ES-I3 (cell line): ENCODE data around the gene CD101.
"Not testable (repeated sequence)": the region's sequence is repeated elsewhere in the genome, so short reads cannot be mapped to it uniquely, and the experiment has no call there.

ENCODE experiments used
- H3K36me3 ChIP-seq: 2 replicates; pipeline ENCODE4 v1.6.1; 2013; ENCODE audit warnings: mild to moderate bottlenecking, low read length, control low read depth, moderate library complexity; ENCODE audit not compliant: insufficient read depth
- H3K4me1 ChIP-seq: 2 replicates; pipeline ENCODE4 v1.6.1; 2013; ENCODE audit warnings: mild to moderate bottlenecking, control low read depth, low read length; ENCODE audit not compliant: insufficient read depth
- H3K9ac ChIP-seq: 2 replicates; pipeline ENCODE4 v1.6.1; 2013; ENCODE audit warnings: low read depth, mild to moderate bottlenecking, low read length, moderate library complexity
- H3K9me3 ChIP-seq: 2 replicates; pipeline ENCODE4 v1.6.1; 2013; ENCODE audit warnings: mild to moderate bottlenecking, low read length, moderate library complexity; ENCODE audit not compliant: control insufficient read depth, insufficient read depth

Gene CD101

DNA sequence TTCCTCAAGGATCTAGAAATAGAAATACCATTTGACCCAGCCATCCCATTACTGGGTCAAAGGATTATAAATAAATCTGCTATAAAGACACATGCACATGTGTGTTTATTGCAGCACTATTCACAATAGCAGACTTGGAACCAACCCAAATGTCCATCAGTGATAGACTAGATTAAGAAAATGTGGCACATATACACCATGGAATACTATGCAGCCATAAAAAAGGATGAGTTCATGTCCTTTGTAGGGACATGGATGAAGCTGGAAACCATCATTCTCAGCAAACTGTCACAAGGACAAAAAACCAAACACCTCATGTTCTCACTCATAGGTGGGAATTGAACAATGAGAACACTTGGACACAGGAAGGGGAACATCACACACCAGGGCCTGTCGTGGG, 21.3 kb upstream of the CD101 start:
- H3K9ac ChIP-seq, H3K4me1 ChIP-seq, H3K36me3 ChIP-seq, H3K9me3 ChIP-seq: not testable (repeated sequence)

DNA sequence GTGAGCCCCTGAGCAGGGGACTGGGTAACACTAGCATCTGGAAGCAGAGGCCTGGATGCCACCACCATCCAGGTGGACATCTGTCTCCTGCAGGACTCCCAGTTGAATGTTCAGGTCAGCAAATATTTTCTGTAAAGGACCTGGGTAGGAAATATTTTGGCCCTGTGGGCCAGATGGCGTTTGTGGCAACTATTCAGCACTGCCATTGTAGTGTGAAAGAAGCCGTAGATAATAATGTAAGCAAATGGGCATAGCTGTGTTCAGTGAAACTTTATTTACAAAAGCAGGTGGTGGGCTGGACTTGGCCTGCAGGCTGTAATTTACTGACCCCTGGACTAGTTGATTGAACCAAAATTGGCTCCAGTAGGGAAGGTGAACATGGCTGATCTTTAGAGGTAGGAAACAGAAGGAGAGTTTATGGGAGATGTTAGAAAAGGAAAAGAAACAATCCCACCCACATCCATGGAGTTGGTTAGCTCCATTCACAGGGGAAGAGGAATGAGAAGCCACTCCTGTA, 20.0 kb upstream of the CD101 start:
- H3K9ac ChIP-seq, result no peak overlapping the region
- no peaks in the 10 kb centered on the region for H3K9me3 ChIP-seq
- H3K36me3 ChIP-seq, result peaks cover 6% of the 10 kb centered on the region
- H3K4me1 ChIP-seq, result no peaks in the 10 kb centered on the region

DNA sequence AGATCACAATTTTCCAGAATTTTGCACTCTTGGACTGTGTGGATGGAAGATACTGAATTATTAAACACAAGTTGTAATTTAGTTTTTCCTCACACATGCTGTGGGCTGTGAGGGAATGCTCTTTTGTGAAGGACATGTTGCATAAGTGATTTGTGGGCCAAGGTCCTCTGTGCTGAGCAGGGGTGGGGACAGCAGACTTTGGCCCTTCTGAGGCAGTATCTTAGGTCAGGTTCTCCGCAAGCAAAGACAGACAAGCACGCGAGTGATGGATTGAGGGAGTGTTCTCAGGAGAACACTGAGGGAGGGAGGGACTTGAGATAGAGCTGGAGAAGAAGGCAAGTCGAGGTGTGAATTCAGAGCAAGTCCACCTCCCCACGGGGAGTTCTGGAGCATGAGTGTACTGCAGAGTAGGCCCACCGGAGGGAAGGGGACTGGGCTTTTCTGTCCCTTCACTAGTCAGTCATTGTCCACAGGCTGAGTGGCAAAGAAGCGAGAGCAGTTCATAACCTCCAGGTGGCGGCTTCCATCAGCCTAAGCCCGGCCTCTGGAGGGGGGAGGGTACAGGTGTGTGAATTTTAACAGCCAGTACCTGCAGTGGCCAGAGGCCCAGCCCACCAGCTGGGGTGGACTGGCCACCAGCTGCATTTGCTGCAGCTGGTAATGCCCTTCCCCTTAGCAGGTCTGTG, 19.1 kb upstream of the CD101 start:
- Histone ChIP-seq H3K4me1 (no peaks in the 10 kb centered on the region), H3K9ac (no peak overlapping the region), H3K9me3 (no peaks in the 10 kb centered on the region), H3K36me3 (peaks cover 6% of the 10 kb centered on the region)

GRCh38 chr1:116983112-116983511, 18.4 kb upstream of the CD101 start:
- peaks cover 6% of the 10 kb centered on the region for H3K36me3 ChIP-seq
- no peak overlapping the region for H3K9ac ChIP-seq
- no peaks in the 10 kb centered on the region for H3K4me1 ChIP-seq
- H3K9me3 ChIP-seq, result no peaks in the 10 kb centered on the region

DNA sequence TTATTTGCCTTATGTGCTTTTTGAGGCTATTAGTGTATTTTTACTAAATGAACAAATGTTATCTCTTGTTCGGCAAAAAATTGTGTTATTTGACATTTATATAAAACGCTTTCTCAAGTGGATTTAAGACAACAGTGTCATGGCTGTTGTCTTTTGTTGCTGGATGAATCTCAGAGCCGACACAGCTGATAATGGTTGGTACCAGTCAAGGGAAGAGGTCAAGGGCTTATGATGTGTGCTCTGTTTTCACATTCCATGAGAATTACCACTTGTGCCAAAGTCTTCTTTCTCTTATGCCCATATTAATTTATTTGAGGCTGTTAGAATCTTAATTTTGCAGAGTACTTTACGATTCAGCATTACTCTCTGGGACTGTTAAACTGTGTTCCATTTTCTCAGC, 17.9 kb upstream of the CD101 start:
- Histone ChIP-seq H3K9me3 (no peaks in the 10 kb centered on the region), H3K36me3 (peaks cover 6% of the 10 kb centered on the region), H3K4me1 (no peaks in the 10 kb centered on the region), H3K9ac (no peak overlapping the region)

GRCh38 chr1:116984406-116985160, 17.0 kb upstream of the CD101 start:
- no peaks in the 10 kb centered on the region for H3K4me1 ChIP-seq
- H3K9ac ChIP-seq, result no peak overlapping the region
- no peaks in the 10 kb centered on the region for H3K9me3 ChIP-seq
- H3K36me3 ChIP-seq, result peaks cover 6% of the 10 kb centered on the region

DNA sequence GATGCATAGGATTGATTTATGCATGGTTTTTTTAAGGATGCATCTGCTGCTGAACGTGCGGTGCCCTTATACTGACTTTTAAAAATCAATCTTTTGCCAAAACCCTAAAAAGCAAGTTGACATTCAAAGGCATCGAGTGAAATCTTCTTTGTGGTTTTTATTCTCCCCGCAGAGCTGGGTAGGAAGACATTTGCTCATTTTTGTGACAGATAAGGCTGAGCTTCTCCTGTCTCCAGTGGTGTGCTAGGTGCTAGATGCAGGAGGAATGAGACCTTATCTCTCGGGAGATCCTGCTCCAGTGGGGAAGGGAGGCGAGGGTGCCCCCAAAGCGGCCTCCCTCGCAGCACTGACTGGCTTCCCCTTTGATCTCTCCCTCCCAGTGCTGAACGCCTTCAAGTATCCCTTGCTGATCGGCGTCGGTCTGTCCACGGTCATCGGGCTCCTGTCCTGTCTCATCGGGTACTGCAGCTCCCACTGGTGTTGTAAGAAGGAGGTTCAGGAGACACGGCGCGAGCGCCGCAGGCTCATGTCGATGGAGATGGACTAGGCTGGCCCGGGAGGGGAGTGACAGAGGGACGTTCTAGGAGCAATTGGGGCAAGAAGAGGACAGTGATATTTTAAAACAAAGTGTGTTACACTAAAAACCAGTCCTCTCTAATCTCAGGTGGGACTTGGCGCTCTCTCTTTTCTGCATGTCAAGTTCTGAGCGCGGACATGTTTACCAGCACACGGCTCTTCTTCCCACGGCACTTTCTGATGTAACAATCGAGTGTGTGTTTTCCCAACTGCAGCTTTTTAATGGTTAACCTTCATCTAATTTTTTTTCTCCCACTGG, 14.9 kb upstream of the CD101 start:
- no peak overlapping the region for H3K9ac ChIP-seq

DNA sequence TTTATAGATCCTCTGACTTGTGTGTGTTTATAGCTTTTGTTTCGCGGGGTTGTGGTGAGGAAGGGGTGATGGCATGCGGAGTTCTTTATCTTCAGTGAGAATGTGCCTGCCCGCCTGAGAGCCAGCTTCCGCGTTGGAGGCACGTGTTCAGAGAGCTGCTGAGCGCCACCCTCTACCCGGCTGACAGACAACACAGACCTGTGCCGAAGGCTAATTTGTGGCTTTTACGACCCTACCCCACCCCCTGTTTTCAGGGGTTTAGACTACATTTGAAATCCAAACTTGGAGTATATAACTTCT, 14.4 kb upstream of the CD101 start:
- Histone ChIP-seq H3K36me3 (peaks cover 6% of the 10 kb centered on the region), H3K9me3 (no peaks in the 10 kb centered on the region), H3K4me1 (no peaks in the 10 kb centered on the region), H3K9ac (no peak overlapping the region)

More for the DNA sequence above, 14.9 kb upstream of the CD101 start:
- H3K4me1 ChIP-seq, result no peaks in the 10 kb centered on the region
- peaks cover 6% of the 10 kb centered on the region for H3K36me3 ChIP-seq
- no peaks in the 10 kb centered on the region for H3K9me3 ChIP-seq

DNA sequence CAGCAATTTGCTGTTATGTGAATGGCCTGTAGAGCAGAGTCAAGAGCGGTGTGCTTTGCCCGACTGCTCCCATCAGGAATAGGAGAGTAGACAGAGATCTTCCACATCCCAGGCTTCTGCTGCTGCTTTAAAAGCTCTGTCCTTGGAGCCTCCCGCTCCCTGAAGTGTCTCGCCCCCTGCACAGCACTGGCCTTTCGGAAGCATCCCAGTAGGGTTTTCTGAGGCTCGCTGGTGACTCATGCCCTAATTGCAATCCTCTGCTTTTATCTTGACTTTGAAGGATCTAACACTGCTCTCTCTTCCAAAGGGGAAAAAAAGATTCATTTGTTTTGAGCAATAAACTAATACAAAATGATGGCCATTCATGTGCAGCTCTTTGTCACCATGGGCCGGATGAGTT, 13.3 kb upstream of the CD101 start:
- Histone ChIP-seq H3K4me1 (no peaks in the 10 kb centered on the region), H3K9me3 (no peaks in the 10 kb centered on the region), H3K36me3 (peaks cover 6% of the 10 kb centered on the region), H3K9ac (no peak overlapping the region)

DNA sequence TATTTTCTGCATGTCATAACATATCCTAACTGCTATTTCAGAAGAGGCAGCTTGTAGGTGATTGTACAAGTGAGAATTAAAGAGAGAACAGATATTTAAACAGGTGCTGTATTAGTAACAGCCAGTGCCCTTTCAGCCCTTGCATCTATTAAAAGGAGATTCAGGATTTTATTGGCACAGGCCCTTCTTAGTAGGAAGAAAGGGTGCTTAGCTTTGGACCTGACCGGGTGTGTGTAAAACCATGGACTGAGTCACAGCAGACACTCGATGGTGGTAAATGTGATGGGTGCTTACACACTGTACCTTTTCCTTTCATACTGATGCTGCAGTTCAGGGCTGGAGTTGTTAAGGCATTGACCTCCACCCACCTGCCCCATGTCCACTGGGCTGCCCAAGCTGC, 12.7 kb upstream of the CD101 start:
- peaks cover 6% of the 10 kb centered on the region for H3K36me3 ChIP-seq
- H3K9ac ChIP-seq, result no peak overlapping the region
- H3K4me1 ChIP-seq, result no peaks in the 10 kb centered on the region
- H3K9me3 ChIP-seq, result no peaks in the 10 kb centered on the region

DNA sequence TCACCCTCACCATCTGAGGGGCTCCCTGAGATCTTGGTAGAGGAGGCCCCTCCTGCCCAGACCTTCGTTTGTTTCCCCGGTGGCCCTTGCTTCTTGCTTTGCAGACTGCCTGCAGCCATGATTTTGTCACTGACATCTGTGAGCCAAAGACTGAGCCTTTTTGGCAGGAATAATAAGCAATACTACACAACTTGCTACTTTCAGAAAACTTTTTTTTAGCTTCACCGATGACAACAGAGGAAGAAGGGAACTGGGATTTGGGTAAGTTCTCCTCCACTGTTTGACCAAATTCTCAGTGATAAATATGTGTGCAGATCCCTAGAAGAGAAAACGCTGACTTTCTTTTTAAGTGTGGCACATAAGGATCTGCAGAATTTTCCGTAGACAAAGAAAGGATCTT, 11.7 kb upstream of the CD101 start:
- H3K4me1 ChIP-seq, result no peaks in the 10 kb centered on the region
- no peaks in the 10 kb centered on the region for H3K9me3 ChIP-seq
- H3K9ac ChIP-seq, result no peak overlapping the region
- H3K36me3 ChIP-seq, result no peaks in the 10 kb centered on the region; the same call in none of the 2 replicates

GRCh38 chr1:116990612-116991151, 10.9 kb upstream of the CD101 start:
- Histone ChIP-seq H3K9me3 (no peaks in the 10 kb centered on the region), H3K4me1 (no peaks in the 10 kb centered on the region), H3K36me3 (no peaks in the 10 kb centered on the region; the same call in none of the 2 replicates), H3K9ac (no peak overlapping the region)

GRCh38 chr1:116991171-116991845, 10.3 kb upstream of the CD101 start:
- Histone ChIP-seq H3K4me1 (no peaks in the 10 kb centered on the region), H3K9ac (no peak overlapping the region), H3K36me3 (no peaks in the 10 kb centered on the region; the same call in none of the 2 replicates), H3K9me3 (no peaks in the 10 kb centered on the region)

DNA sequence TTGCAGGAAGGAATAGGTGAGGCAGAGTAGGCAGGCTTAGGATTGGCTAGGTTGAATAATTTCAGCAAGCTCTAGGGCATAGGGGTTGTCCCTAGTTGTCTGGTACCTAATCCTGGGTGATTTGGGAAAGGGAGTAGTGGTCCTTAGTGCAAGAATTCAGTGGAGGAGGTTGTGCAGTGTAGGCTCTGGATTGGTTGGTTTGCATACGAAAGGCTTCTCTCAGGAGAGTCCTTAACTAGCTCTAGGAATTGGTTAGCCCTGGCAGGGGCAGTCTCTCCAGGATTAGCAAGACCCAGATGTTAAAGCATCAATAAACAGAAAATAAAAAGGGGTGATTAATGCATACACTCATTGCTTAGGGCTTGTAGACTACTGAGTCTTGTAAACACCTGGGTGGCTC, 9.6 kb upstream of the CD101 start:
- Histone ChIP-seq H3K36me3 (no peaks in the 10 kb centered on the region; the same call in none of the 2 replicates), H3K9me3 (no peaks in the 10 kb centered on the region), H3K4me1 (no peaks in the 10 kb centered on the region), H3K9ac (no peak overlapping the region)
